ENCODE measurements around the gene PPM1B.

DNA sequence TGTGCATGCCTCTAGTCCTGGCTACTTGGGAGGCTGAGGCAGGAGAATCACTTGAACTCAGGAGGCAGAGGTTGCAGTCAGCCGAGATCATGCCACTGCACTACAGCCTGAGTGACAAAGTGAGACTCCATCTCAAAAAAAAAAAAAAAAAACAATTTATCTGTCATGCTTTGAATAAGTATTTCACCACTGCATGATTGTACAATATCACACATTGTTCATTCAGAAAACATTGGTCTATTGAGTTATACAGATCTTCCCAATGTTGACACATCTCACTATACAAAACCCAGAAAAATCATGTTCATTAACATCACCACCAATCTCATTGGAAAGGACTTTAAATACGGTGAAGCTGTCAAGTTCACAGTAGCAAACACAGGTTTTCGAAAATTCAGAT, 46.8 kb upstream of the PPM1B start:
- TF ChIP-seq EP300 (IDR thresholded peaks at IDR 0.05) (no peak), CTCF (IDR thresholded peaks at IDR 0.05) (no peak)
